HG03575 (cell line): ENCODE results near the gene PDK2.

Experiments used
- ATAC-seq: cut with Tn5 transposase; IDR thresholded peaks from one replicate; pipeline ENCODE4 v1.9.1; 2021; ENCODE audit not compliant: unreplicated experiment, insufficient number of reproducible peaks, low FRiP score; ENCODE audit errors: extremely low read depth

The PDK2 gene

DNA sequence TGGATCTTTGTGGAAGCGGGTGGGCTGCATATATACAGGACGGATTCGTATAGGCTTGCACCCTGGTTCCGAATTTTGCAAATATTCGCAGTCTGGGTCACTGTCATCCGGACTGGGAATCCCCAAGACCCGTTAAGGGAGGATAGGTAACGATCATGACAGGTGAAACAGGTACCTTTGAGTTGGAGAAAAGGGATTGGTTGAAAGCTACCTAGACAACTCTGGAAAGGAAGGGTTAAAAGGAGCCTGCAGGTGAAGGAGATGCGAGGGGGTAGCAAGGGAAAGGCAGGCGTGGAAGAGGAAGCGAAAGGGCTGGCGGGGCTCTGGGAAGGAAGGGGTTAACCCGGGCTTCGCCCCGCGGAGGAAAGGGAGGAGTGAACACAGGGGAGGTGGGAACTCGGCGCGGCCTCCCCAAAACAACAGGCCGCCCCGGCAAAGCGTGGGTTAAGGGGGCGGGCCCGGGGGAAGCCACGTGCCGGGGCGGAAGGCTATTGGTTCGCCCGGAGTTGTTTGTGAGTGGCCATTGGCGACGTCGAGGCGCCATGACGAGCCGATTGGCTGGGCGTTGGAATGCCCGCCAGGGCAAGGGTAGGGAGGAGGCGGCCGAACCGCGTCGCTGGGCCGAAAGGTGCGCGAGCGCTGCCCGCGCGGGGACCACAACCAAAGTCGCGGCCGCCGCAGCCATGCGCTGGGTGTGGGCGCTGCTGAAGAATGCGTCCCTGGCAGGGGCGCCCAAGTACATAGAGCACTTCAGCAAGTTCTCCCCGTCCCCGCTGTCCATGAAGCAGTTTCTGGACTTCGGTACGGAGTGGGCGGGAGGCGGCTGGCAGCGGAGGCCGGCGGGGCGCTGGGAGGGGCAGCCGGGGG is at the start of gene PDK2:
PDK2 (plus strand) TSS at position 599 of the 867 bp plus-strand sequence; CDS start at position 684, 85 bp downstream.
- peak; percentile 62 for ATAC-seq

DNA sequence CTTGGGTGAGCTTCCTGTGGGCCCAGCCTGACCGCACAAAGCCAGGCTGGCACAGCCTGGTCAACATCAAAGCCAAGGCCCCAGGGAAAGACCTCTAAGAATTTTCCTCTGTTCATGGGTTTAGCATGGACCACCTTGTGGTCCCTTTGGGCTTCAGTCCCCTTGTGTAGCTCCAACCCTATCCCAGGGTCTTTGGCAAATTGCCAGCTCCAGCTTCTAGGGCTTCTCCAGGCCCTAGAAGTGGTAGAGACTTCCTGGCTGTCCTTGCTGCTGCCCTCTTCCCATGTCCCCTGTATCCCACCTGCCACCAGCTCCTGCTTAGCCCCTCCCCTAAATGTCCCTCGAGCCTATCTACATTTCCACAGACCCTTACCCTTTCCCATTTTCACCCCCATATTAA is 49.0 kb upstream of the PDK2 start:
- ATAC-seq, result no peak

DNA sequence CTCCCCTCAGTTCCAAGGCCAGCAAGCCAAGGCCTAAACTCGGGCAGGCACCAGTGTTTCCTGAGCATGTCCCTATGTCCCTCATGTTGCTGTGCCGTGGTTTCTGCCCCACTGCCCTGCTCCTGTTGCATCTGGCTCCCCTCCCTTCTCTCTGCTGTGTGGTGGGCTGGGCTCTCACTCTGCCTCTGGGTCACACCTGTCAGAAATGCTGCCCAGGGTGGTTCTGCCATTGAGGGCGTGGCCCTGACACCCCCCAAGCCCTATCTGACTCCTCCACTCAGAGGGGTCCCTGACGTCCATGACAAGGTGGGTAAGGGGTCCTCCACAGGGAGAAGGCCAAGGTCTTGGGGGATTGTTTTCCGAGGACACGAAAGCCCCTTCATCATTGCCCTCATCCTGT is 48.5 kb upstream of the PDK2 start:
- no peak for ATAC-seq

DNA sequence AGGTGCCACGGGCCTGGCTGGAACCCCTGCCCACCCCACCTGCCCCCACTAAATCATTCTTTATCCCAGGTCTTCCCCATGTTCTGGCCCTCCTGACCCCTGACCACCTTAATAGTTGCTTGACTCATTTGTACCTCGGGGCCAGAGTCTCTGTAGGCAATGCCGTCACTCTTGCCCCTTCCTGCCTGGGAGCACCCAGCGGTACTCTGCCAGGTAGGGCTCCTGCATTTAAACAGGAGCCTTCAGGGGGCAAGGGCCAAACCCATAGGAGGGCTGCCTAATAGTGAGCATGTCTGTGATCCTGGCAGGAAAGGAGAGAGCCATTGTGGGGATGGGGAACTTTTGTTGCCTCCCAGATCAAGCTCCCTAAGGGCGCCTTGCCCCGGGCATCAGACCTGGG is 48.1 kb upstream of the PDK2 start:
- ATAC-seq, result no peak

DNA sequence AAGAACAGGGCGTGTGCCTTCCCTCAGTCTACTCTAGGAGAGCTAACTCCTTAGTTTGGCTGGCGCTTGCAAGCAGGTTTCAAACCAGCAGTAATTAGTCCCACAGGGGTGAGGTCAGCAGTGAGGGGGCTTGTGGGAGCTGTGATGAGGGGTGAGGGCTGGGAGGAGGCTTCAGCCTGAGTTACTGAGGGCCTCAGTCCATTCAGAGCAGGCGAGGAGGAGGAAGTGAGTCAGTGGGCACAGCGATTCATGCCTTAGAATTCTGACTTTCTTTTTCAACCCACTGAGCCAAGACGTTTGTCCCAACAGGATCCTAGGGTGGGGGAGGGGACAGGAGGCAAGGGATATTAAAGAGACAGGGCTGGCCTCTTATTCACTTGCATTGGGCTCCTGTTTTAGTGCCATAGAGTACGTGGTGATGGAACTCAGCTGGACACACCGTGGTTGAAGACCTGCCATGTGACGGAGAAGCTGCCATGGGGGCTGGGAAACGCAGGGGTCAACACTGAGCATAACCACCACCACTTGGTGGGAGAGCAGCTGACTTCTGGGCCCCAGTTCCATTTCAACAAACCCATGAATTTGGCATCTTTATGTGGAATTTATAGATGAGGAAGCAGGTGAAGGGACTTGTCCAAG is 47.5 kb upstream of the PDK2 start:
- no peak for ATAC-seq

DNA sequence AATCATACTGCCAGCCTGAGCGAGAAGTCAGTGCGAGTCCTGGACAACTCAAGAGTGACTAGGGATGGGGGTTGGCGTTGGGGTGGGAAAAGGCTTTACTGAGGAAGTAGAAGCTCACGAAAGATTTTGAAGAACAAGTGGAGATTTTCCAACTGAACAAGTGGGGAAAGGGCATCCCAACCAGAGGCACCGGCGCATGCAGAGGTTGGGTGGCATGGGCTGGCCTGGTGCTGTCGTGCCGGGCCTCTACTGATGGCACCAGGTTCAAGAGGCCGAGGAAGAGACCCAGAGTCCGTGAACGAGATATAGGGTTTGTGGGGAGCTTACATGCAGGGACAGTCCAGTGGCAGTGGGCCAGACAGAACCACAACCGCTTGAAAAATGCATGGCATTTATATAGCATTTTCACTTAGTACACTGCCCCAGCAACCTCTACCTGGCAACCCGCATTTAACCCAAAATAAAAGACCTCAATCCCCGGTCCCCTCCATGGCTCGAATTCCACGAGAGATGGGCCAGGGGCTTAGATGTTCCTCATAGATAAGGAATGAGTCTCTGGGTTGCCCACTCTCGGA is 46.9 kb upstream of the PDK2 start:
- no peak for ATAC-seq

DNA sequence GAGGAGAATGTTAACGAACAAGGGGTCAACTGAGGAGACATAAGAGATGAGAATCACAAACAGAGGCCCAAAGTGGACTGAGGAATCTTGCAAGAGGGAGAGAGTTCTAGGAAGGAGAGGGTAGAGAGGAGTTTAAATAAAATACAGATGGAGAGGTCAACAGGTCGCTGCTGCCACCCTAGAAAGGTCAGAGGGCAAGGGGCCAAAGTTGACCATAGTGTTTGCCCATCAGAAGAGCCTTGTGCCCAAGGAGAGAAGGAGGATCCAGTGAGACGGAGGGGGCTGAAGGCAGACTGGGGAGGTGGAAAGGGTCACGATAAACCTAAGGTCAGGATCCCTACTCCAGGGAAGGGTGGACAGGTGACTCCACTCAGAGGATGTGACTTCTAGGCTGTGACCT is 46.2 kb upstream of the PDK2 start:
- ATAC-seq, result no peak

DNA sequence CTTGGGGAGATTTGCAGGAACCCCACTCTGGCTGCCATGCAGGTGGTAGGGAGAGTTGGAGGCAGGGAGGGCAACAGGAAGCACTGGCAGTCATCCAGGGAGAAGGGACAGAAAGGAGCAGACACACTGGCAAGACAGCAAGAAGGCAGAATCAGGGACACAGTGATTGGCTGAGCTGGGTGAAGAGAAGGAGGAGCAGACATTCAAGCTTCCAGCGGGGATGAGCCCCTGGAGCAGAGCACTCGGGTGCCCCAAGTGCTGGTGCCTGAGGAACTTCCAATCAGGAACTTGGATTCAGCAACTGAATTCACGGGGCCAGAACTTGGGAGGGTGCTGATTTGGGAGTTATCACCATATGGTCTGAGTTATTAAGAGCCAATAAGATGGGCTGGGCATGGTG is 45.5 kb upstream of the PDK2 start:
- ATAC-seq, result no peak

DNA sequence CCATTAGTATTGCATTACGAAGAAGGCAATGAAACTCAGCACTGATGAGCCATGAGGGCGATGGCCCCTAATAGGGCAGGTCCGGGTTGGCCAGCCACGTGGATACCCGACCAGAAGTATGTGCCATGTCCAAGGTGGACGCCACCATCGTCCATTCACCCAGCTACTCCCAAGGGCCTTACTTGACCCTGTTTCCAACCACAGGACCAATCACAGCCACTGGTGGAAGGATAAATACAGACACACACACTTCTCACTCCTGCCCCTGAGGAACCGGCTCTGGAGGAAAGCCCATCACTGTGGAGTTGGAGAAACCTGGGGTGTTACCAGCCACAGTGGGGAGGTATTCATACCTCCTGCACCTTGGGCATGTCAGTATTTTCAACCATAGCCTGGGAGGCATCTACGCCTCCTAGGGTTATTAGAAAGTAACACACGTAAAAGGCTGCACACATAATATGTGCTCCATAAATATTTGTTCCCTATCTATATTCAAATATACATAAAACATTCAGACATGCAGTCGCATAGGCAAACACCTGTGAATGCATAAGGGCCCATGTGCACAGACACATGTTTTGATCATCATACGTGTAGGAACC is 44.6 kb upstream of the PDK2 start:
- ATAC-seq, result no peak

DNA sequence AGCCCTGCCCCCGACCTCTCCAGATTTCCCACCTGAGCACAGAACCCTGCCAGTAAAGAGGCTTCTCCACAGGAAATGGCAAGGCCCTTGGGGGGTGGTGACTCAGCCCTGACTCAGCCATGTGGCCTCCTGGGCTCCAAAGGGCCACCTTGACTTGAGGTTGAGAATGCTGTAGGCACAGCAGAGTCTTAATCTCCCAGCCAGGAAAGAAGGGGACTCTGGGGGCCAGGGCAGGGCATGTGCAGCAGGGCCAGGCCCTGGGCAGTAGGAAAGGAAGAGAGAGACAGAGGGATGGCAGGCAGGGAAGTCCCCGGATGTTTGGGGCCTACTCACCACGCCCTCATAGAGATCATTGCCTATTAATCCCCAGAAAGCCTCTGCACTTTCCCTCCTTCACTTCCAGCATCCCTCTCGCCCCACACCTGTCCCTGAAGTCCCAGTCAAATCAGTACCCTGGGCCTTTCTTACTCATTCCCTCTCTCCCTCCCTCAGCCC is 44.0 kb upstream of the PDK2 start:
- no peak for ATAC-seq

DNA sequence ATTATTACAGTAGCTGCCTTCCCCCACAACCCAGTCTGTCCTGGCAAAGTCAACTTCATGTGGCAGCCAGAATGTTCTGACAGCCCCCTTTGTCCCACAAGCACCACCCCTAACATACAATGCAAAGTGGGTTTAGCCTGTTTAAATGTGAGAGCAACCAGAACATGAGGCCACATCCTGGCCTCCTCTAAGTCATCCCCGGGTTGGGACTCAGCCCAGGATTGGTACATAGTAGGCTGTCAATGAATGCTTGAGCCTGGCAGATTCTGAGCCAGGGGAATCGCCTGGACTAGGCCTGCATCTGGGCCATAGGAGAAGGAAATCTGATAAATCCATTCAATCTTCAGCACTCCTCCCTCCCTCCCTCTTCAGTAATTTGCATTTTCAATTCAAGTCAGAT is 43.5 kb upstream of the PDK2 start:
- no peak for ATAC-seq

DNA sequence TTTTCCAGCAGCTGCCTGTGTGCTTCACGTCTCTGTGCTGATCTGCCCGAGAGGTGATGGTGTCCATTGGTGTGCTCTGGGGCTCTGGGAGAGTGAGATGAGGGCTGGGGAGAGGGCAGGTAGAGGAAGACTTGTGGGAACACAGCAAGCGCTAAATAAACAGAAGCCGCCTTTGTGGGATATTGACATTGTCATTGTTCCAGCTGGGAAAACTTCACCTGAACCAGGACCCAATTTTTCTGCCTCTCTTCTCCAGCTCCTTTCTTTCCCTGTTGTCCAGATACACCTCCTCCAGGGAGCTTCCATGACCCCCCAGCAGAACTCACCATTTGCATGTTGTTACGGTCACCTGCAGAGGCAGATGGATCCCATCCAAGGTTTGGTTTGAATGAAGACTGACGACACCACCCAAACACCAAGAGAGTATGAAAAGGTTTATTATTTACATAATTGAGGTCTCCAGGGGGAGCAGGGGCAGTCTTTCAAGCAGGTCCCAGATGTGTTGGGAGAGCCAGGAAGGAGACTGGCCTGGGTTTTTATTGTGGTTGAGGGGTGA is 42.8 kb upstream of the PDK2 start:
- ATAC-seq, result no peak

DNA sequence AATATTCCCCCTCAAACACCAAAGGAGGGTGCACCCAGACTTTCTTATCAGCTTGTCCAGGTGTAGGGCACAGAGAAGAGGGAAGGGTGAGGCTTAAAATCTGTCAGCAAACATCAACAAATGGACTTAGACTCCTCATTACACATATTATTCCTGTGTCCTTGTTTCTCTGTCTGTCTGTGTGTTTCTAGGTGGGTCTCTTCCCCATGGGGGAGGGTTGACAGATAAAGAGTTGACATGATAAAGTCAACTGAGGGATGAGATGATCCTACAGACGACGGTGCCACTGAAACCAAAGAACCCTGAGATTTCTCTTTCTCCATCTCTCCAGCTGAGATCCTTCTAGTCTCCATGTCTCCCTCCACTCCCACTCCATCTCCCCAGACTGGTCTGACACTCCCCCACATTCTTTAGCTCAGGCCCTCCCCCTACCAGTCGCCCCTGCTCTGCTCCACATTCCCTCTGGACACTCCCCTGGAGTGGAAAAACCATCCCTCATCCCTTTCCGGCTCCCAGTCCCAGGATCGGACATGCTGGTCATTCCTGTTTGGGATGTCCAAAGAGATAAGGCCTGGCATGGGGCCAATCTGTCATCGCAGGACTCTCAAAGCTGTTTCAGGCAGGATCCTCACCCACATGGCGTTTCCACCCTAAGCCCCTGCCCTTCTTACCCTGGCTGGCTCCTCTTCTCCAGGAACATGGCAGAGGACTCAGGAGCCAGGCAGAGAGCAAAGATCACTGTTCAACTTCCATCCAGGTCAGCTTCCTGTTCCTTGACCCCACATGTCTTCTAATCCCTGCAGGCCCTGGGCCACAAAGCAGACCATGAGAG is 42.1 kb upstream of the PDK2 start:
- no peak for ATAC-seq

DNA sequence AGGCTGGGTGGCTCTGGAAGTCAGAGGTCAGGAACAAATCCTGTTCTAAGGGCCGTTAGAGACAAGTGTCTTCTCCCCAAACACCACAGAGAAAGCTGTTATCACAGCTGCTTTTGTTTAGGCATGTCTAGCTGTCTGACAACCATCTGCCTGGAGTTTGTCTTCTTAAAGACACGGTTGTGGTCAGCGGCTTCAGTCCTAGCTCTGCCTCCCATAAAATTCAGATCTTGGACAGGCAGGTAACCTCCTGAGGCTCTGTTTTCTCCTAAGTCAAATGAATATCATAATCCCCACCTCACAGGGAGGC is 41.5 kb upstream of the PDK2 start:
- ATAC-seq, result no peak

DNA sequence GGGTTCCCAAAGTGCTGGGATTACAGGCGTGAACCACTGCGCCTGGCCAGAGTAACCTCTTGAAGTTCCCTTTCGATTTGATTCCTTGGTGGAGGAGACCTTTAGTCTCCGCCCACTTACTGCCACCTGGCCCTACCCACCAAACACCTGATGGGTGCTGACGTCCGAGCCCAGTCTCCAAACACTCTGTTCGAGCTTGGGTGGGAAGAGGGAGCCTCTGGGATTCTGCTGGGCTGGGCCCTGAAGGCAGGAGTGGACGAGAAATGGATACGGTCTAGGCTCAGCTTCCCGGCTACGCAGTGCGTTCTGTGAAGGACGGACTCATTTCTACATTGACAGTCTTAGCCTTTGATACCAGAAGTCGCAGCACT is 40.1 kb upstream of the PDK2 start:
- ATAC-seq, result no peak

DNA sequence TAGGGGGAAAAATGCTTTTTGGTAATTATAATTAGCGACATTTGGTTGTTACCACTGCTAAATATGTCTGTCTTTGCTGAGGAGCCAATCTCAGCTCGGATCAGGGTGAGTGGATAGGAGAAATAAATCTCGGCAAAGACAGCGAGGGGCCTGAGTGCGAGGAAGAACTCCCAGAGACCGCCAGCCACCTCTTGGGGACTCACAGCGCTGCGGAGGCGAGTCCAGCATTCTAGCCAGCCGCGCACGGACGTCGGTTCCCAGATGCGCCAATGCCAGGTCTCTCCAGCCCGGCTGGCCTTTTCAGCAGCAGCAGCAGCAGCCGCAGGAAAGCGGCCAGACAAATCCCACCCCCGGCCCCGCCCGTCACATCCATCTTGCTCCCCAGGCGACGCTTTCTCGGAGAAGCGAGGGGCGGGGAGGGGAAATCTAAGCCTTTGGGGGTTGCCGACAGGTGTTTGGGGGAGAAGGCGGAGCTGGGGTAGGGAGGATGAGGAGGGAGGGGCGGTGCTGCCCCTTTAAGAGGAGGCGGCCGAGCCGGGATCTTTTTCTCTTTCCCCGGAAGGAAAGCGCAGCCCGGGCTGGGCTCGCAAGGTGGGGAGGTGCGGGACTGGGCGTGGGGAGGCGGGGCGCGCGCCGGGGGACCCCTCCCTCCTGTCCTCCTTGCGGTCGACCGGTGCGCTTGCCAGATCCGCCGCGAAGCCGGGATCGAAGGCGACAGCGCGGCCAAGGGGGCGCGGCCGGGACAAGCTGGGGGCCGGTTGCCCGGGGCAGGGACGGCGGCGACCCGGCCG is 39.5 kb upstream of the PDK2 start, which contains the start of gene ITGA3:
ITGA3 (plus strand) TSS at position 685 of the 791 bp plus-strand sequence. CDS start 330 bp downstream, outside the sequence.
- ATAC-seq, result no peak

DNA sequence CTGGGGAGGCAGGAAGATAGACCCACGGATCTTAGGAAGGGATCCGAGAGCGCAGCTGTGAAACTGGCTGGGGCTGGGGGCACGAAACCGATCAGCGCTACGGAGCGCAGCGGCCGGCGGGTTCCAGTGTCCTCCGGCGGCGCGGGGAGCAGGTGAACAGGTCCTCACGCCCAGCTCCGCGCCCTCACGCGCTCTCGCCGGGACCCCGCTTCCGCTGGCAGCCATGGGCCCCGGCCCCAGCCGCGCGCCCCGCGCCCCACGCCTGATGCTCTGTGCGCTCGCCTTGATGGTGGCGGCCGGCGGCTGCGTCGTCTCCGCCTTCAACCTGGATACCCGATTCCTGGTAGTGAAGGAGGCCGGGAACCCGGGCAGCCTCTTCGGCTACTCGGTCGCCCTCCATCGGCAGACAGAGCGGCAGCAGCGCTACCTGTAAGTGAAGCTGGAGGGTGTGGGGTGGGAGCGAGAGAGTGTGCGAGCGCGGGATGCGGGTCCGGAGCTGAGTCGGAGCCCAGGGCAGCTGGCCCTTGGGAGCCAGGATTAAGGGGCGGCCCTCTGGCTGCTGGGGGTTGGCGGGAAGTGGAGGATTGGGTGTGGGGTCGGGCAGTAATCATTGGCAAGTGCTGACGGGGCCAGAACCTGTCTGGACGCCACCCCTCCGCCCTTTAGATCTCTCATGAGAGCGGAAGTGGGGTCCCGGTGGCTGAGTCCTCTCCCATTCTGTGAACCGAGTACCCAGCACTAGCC is 38.8 kb upstream of the PDK2 start:
- ATAC-seq, result no peak
